Fibroblast of villous mesenchyme (primary cell): ENCODE results near the gene COL2A1. TPM values are rescaled to one million over a fixed set of nuclear protein-coding genes. Genes with fewer than 3 reads are reported as not detected.

Experiments used
- total RNA-seq: library from RNA; depleted of rRNA; stranded (reverse); fragments of >200 nt; gene quantifications from 2 replicates; pipeline ENCODE4 v1.2.3, GENCODE V29; 2012

Gene COL2A1
- total RNA-seq, 1 donor = under 0.01 TPM

Other genes starting within 250 kb of the COL2A1 start
- 3.2 and 9.1 TPM in 2 replicates for gene RAPGEF3, start 245.6 kb downstream of the COL2A1 start, total RNA-seq
- gene SLC48A1, start 231.2 kb downstream of the COL2A1 start, total RNA-seq = 10.6 and 19.4 TPM in 2 replicates
- 39.9 and 47.9 TPM in 2 replicates for gene HDAC7, start 184.6 kb downstream of the COL2A1 start, total RNA-seq
- 8.2 and 18.4 TPM in 2 replicates for gene VDR, start 99.5 kb downstream of the COL2A1 start, total RNA-seq
- 60.2 and 100 TPM in 2 replicates for gene TMEM106C, start 40.9 kb downstream of the COL2A1 start, total RNA-seq
- gene SENP1, start 101.6 kb upstream of the COL2A1 start, total RNA-seq = 28.3 and 35.8 TPM in 2 replicates
- gene PFKM, start 114.9 kb upstream of the COL2A1 start, total RNA-seq = 54.4 and 83.8 TPM in 2 replicates
- gene ASB8, start 153.0 kb upstream of the COL2A1 start, total RNA-seq = 23.7 and 27.4 TPM in 2 replicates
- gene CCDC184, start 179.2 kb upstream of the COL2A1 start, total RNA-seq = 0.32 and 0.43 TPM in 2 replicates
- gene OR10AD1, start 198.8 kb upstream of the COL2A1 start, total RNA-seq = not detected in 2 replicates